SK-N-SH (cell line): ENCODE measurements around the gene SRBD1. TPM values are rescaled to one million over a fixed set of nuclear protein-coding genes. Genes with fewer than 3 reads are reported as not detected.

Source experiments
- CTCF ChIA-PET: fragments of 300-600, 350-600 bp; formaldehyde crosslinking; extraction: SDS; loops from one replicate; lab custom pipeline; 2021; lab: Yijun Ruan, JAX
- POLR2A ChIA-PET: fragments of 350-600 bp; sonication (Branson Sonifier 250); formaldehyde crosslinking; extraction: SDS; loops from one replicate; lab custom pipeline; 2020; ENCODE audit warnings: antibody characterized with exemption, inconsistent platforms; lab: Yijun Ruan, JAX
- DNase-seq: peaks from one replicate; pipeline ENCODE4 v3.0.0; 2012
- H2AFZ ChIP-seq: fragments of 200-600 bp; sonication (generic); 2 replicates; pipeline ENCODE4 v1.8.1; 2016; ENCODE audit warnings: antibody characterized with exemption, mild to moderate bottlenecking, low read depth
- H3F3A ChIP-seq: fragments of 200-600 bp; sonication (generic); replicated peaks from 2 replicates; pipeline ENCODE3; 2016; ENCODE audit warnings: antibody characterized with exemption, mild to moderate bottlenecking; ENCODE audit not compliant: insufficient read depth
- H3K27ac ChIP-seq, 2 experiments: fragments of 200-500 bp in 1 of 2; fragments of 200-600 bp in 1 of 2; sonication (Bioruptor generic) in 1 of 2; sonication (generic), shearing (Covaris generic) in 1 of 2; 2 replicates each; pipeline versions ENCODE4 v1.5.1 to v1.6.1; 2014 to 2016; ENCODE audit warnings: low read depth in 2 of 2, inconsistent platforms in 1 of 2, low read length in 1 of 2, mild to moderate bottlenecking in 1 of 2, mixed read lengths in 1 of 2
- H3K27me3 ChIP-seq: fragments of 200-600 bp; sonication (generic), shearing (Covaris generic); 2 replicates; pipeline ENCODE4 v1.6.1; 2016; ENCODE audit warnings: mixed run types; ENCODE audit not compliant: insufficient read depth
- H3K36me3 ChIP-seq, 2 experiments: fragments of 200-500 bp in 1 of 2; fragments of 200-600 bp in 1 of 2; sonication (Bioruptor generic) in 1 of 2; sonication (generic) in 1 of 2; replicated peaks in 1 of 2; 2 replicates each; pipeline versions ENCODE3 to v1.5.1; 2014 to 2016; ENCODE audit warnings: low read length in 1 of 2, mild to moderate bottlenecking in 1 of 2; ENCODE audit not compliant: insufficient read depth in 2 of 2, control insufficient read depth in 1 of 2
- H3K4me1 ChIP-seq, 2 experiments: fragments of 200-500 bp in 1 of 2; fragments of 200-600 bp in 1 of 2; sonication (Bioruptor generic) in 1 of 2; sonication (generic), shearing (Covaris generic) in 1 of 2; 2 replicates each; pipeline versions ENCODE4 v1.5.1 to v1.6.1; 2014 to 2016; ENCODE audit warnings: low read depth in 1 of 2, low read length in 1 of 2, mixed run types in 1 of 2; ENCODE audit not compliant: insufficient read depth in 2 of 2, control insufficient read depth in 1 of 2
- H3K4me2 ChIP-seq: fragments of 200-600 bp; sonication (generic), shearing (Covaris generic); 2 replicates; pipeline ENCODE4 v1.6.1; 2017; ENCODE audit warnings: mixed run types
- H3K4me3 ChIP-seq, 2 experiments: fragments of 200-500 bp in 1 of 2; fragments of 200-600 bp in 1 of 2; sonication (Bioruptor generic) in 1 of 2; sonication (generic), shearing (Covaris generic) in 1 of 2; 2 replicates each; pipeline versions ENCODE4 v1.5.1 to v1.8.1; 2014 to 2016; ENCODE audit warnings: low read depth in 2 of 2, inconsistent platforms in 1 of 2, low read length in 1 of 2, mild to moderate bottlenecking in 1 of 2, mixed read lengths in 1 of 2, moderate library complexity in 1 of 2
- H3K79me2 ChIP-seq: fragments of 200-600 bp; sonication (generic); 2 replicates; pipeline ENCODE4 v1.8.1; 2017; ENCODE audit warnings: mild to moderate bottlenecking; ENCODE audit not compliant: insufficient read depth
- H3K9ac ChIP-seq: fragments of 200-600 bp; sonication (generic); 2 replicates; pipeline ENCODE4 v1.6.1; 2017; ENCODE audit warnings: mixed run types
- H3K9me2 ChIP-seq: fragments of 200-600 bp; sonication (generic); 2 replicates; pipeline ENCODE4 v1.6.1; 2017; ENCODE audit warnings: mixed run types
- H3K9me3 ChIP-seq: fragments of 200-600 bp; sonication (generic); 2 replicates; pipeline ENCODE4 v1.6.1; 2017; ENCODE audit warnings: mixed run types, mild to moderate bottlenecking, moderate library complexity
- H4K20me1 ChIP-seq: fragments of 200-600 bp; sonication (generic); 2 replicates; pipeline ENCODE4 v1.6.1; 2017; ENCODE audit warnings: mild to moderate bottlenecking, mixed run types; ENCODE audit not compliant: insufficient read depth
- CHD2 ChIP-seq: fragments of 150-350 bp; IDR thresholded peaks from 2 replicates; pipeline ENCODE4 v1.6.1; 2018; ENCODE audit warnings: low read length; ENCODE audit not compliant: partially characterized antibody
- EP300 ChIP-seq, 2 experiments: IDR thresholded peaks; 2 replicates each; pipeline versions ENCODE4 v1.4.0 to v1.6.1; 2012; ENCODE audit warnings: borderline replicate concordance in 1 of 2, low read depth in 1 of 2, low read length in 1 of 2
- FOXM1 ChIP-seq: IDR thresholded peaks from 2 replicates; pipeline ENCODE4 v1.4.0; 2012; ENCODE audit warnings: low read depth, mild to moderate bottlenecking
- GABPA ChIP-seq: IDR thresholded peaks from 2 replicates; pipeline ENCODE4 v1.4.0; 2012; ENCODE audit warnings: low read depth, mild to moderate bottlenecking
- MXI1 ChIP-seq: IDR thresholded peaks from 2 replicates; pipeline ENCODE4 v1.6.1; 2012; ENCODE audit warnings: mild to moderate bottlenecking, low read depth, low read length, improper control_type of control experiment
- NRF1 ChIP-seq: IDR thresholded peaks from 2 replicates; pipeline ENCODE4 v1.6.1; 2012; ENCODE audit warnings: low read depth, mild to moderate bottlenecking, low read length
- POLR2AphosphoS5 ChIP-seq: IDR thresholded peaks from 2 replicates; pipeline ENCODE4 v1.6.1; 2012; ENCODE audit warnings: low read depth, low read length
- RCOR1 ChIP-seq: fragments of 150-350 bp; IDR thresholded peaks from 2 replicates; pipeline ENCODE4 v1.6.1; 2017; ENCODE audit warnings: antibody characterized with exemption, low read length
- RFX5 ChIP-seq: IDR thresholded peaks from 2 replicates; pipeline ENCODE4 v1.6.1; 2012; ENCODE audit warnings: mild to moderate bottlenecking, improper control_type of control experiment, low read length
- SMC3 ChIP-seq: IDR thresholded peaks from 2 replicates; pipeline ENCODE4 v1.6.1; 2012; ENCODE audit warnings: low read depth, low read length, improper control_type of control experiment
- WGBS: methylation state at CpG from one replicate; pipeline ENCODE4 v1.1.6; 2017; ENCODE audit warnings: low lambda C conversion rate; 5-methylcytosine and 5-hydroxymethylcytosine counted together
- polyA plus RNA-seq, 3 experiments: library from polyadenylated mRNA; depleted of rRNA; stranded (reverse); fragments of >200 nt; gene quantifications; 2 replicates each; pipeline ENCODE4 v1.2.3, GENCODE V29; 2012
- TF ChIP-seq, protein P1 (sequence below): IDR thresholded peaks from 2 replicates; pipeline ENCODE4 v1.6.1; 2012; ENCODE audit warnings: mild to moderate bottlenecking, low read depth, low read length, moderate library complexity
- TF ChIP-seq, protein P2 (sequence below): fragments of 200-600 bp; sonication (generic); IDR thresholded peaks from 2 replicates; pipeline ENCODE4 v1.6.1; 2017; ENCODE audit warnings: antibody characterized with exemption, mild to moderate bottlenecking, moderate library complexity
- TF ChIP-seq, protein P3 (sequence below): IDR thresholded peaks from 2 replicates; pipeline ENCODE4; 2012

Gene SRBD1
- polyA plus RNA-seq, 1 of the 3 experiments (the other 2 are of a cell fraction): 3.2 TPM

DNA sequence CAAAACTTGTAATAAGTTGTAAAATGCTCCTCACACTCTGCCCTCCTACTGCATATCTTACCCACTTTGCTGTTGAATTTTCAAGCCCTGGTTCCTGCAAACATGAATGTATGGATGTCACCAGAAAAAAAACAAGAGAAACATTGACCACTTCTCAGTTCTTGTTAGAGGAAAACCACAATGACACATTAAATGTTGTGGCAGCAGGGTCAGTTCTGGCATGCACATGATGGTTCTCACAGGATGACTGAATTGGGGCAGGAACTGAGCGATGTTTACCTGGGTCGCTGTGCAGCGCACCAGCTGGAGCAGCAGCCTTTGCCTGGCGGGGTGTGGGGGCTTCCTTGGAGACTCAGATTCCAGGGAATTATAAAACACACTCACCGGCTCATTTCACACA, 26.4 kb upstream of the SRBD1 start:
- Histone ChIP-seq H3K9ac (no peak overlapping the region), H3K79me2 (no peaks in the 10 kb centered on the region), H3K27ac (no peak overlapping the region), H3K9me2 (no peaks in the 10 kb centered on the region), H3K27me3 (peaks cover 27% of the 10 kb centered on the region; the same call in 1 of the 2 replicates), H3K36me3 (no peaks in the 10 kb centered on the region), H2AFZ (no peak overlapping the region), H3K9me3 (no peaks in the 10 kb centered on the region), H4K20me1 (no peaks in the 10 kb centered on the region), H3F3A (no peaks in the 10 kb centered on the region), H3K4me1 (no peaks in the 10 kb centered on the region), H3K4me2 (no peak overlapping the region), H3K4me3 (no peak overlapping the region)
- 83% methylated on average over 5 of the region's 5 CpGs for WGBS
- DNase-seq: no peak
- POLR2A ChIA-PET: no interaction called here
- CTCF ChIA-PET: interaction anchor here (0.7 to 2.6 kb wide), 2 partner anchors 12 to 20 kb away, joined by 3 to 6 read pairs; no protein-coding TSS in a partner anchor
- TF ChIP-seq EP300 (IDR thresholded peaks at IDR 0.05; ENCODE audit: borderline replicate concordance in 1 of 2, low read depth in 1 of 2, low read length in 1 of 2): no peak
- no peak for TF ChIP-seq NRF1
- TF ChIP-seq, protein P1, sequence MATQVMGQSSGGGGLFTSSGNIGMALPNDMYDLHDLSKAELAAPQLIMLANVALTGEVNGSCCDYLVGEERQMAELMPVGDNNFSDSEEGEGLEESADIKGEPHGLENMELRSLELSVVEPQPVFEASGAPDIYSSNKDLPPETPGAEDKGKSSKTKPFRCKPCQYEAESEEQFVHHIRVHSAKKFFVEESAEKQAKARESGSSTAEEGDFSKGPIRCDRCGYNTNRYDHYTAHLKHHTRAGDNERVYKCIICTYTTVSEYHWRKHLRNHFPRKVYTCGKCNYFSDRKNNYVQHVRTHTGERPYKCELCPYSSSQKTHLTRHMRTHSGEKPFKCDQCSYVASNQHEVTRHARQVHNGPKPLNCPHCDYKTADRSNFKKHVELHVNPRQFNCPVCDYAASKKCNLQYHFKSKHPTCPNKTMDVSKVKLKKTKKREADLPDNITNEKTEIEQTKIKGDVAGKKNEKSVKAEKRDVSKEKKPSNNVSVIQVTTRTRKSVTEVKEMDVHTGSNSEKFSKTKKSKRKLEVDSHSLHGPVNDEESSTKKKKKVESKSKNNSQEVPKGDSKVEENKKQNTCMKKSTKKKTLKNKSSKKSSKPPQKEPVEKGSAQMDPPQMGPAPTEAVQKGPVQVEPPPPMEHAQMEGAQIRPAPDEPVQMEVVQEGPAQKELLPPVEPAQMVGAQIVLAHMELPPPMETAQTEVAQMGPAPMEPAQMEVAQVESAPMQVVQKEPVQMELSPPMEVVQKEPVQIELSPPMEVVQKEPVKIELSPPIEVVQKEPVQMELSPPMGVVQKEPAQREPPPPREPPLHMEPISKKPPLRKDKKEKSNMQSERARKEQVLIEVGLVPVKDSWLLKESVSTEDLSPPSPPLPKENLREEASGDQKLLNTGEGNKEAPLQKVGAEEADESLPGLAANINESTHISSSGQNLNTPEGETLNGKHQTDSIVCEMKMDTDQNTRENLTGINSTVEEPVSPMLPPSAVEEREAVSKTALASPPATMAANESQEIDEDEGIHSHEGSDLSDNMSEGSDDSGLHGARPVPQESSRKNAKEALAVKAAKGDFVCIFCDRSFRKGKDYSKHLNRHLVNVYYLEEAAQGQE: no peak
- TF ChIP-seq FOXM1: no peak
- no peak for TF ChIP-seq GABPA
- no peak for TF ChIP-seq MXI1
- TF ChIP-seq RFX5: no peak
- TF ChIP-seq SMC3: no peak
- no peak for TF ChIP-seq CHD2
- TF ChIP-seq, protein P2, sequence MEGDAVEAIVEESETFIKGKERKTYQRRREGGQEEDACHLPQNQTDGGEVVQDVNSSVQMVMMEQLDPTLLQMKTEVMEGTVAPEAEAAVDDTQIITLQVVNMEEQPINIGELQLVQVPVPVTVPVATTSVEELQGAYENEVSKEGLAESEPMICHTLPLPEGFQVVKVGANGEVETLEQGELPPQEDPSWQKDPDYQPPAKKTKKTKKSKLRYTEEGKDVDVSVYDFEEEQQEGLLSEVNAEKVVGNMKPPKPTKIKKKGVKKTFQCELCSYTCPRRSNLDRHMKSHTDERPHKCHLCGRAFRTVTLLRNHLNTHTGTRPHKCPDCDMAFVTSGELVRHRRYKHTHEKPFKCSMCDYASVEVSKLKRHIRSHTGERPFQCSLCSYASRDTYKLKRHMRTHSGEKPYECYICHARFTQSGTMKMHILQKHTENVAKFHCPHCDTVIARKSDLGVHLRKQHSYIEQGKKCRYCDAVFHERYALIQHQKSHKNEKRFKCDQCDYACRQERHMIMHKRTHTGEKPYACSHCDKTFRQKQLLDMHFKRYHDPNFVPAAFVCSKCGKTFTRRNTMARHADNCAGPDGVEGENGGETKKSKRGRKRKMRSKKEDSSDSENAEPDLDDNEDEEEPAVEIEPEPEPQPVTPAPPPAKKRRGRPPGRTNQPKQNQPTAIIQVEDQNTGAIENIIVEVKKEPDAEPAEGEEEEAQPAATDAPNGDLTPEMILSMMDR: no peak
- TF ChIP-seq POLR2AphosphoS5: no peak
- no peak for TF ChIP-seq RCOR1
- TF ChIP-seq, protein P3, sequence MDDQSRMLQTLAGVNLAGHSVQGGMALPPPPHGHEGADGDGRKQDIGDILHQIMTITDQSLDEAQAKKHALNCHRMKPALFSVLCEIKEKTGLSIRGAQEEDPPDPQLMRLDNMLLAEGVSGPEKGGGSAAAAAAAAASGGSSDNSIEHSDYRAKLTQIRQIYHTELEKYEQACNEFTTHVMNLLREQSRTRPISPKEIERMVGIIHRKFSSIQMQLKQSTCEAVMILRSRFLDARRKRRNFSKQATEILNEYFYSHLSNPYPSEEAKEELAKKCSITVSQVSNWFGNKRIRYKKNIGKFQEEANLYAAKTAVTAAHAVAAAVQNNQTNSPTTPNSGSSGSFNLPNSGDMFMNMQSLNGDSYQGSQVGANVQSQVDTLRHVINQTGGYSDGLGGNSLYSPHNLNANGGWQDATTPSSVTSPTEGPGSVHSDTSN: no peak
